T-cell (primary cell): Measurements from ENCODE around the gene PRKAA1. TPM values are rescaled to one million over a fixed set of nuclear protein-coding genes. Genes with fewer than 3 reads are reported as not detected.
"Not testable (repeated sequence)": the region's sequence is repeated elsewhere in the genome, so short reads cannot be mapped to it uniquely, and the experiment has no call there.

Experiments used
- ATAC-seq, 4 experiments: fragments of 200-7000 bp in 3 of 4; fragments of 150-1000 bp in 1 of 4; cut with Tn5 transposase; replicated peaks in 1 of 4; 1 replicate in 3 of 4; 2 replicates in 1 of 4; pipeline ENCODE4 v1.10.0; 2021; ENCODE audit warnings: moderate library complexity in 3 of 4, mild to moderate bottlenecking in 2 of 4, moderate number of reproducible peaks in 1 of 4
- CTCF ChIA-PET, 2 donors: fragments of 300-600 bp; sonication (Branson Sonifier 250); formaldehyde crosslinking; loops; one replicate each; lab custom pipeline; 2022; ENCODE audit warnings: antibody characterized with exemption in 2 of 2; lab: Charles Lee
- POLR2A ChIA-PET, 2 donors: fragments of 300-600 bp; sonication (Branson Sonifier 250); formaldehyde crosslinking; loops; one replicate each; lab custom pipeline; 2022; ENCODE audit warnings: antibody characterized with exemption in 2 of 2; lab: Charles Lee
- DNase-seq, 35 experiments: peaks; one replicate each; pipeline versions ENCODE4 v3.0.0 to v3.0.0-alpha.2; 2013 to 2023
- H3K27ac ChIP-seq: one replicate; pipeline ENCODE4 v1.5.1; 2013; ENCODE audit warnings: low read length
- H3K27me3 ChIP-seq, 2 experiments: replicated peaks in 1 of 2; 1 replicate in 1 of 2; 2 replicates in 1 of 2; pipeline versions ENCODE4 v1.6.1 to v1.7.0; 2013; ENCODE audit warnings: low read length in 1 of 2, mixed read lengths in 1 of 2; ENCODE audit not compliant: control insufficient read depth in 2 of 2, insufficient read depth in 2 of 2; ENCODE audit errors: extremely low read depth in 1 of 2
- H3K36me3 ChIP-seq, 2 donors: 1 replicate in 1 of 2; 2 replicates in 1 of 2; pipeline versions ENCODE4 v1.6.1 to v1.7.0; 2013; ENCODE audit warnings: low read length in 1 of 2; ENCODE audit not compliant: control insufficient read depth in 2 of 2, insufficient read depth in 1 of 2; ENCODE audit errors: extremely low read depth in 1 of 2
- H3K4me1 ChIP-seq, 2 experiments: 1 replicate in 1 of 2; 2 replicates in 1 of 2; pipeline versions ENCODE4 v1.6.1 to v1.7.0; 2013; ENCODE audit warnings: low read length in 2 of 2, mixed read lengths in 1 of 2; ENCODE audit not compliant: insufficient read depth in 2 of 2, control insufficient read depth in 1 of 2; ENCODE audit errors: extremely low read depth in 1 of 2
- H3K4me3 ChIP-seq, 2 donors: 1 replicate in 1 of 2; 2 replicates in 1 of 2; pipeline versions ENCODE4 v1.5.1 to v1.7.0; 2013; ENCODE audit warnings: mild to moderate bottlenecking in 2 of 2, low read length in 1 of 2, moderate library complexity in 1 of 2; ENCODE audit not compliant: control insufficient read depth in 1 of 2; ENCODE audit errors: extremely low read depth in 1 of 2
- H3K9me3 ChIP-seq: 2 replicates; pipeline ENCODE4 v1.7.0; 2013
- H3K27ac Mint-ChIP-seq, 2 donors: one replicate each; pipeline ENCODE4 v1.8.0; 2020 to 2021; ENCODE audit warnings: mild to moderate bottlenecking in 2 of 2, mixed read lengths in 2 of 2
- H3K27me3 Mint-ChIP-seq, 2 donors: one replicate each; pipeline ENCODE4 v1.8.0; 2021 to 2022; ENCODE audit warnings: mixed read lengths in 2 of 2
- H3K36me3 Mint-ChIP-seq: one replicate; pipeline ENCODE4 v1.8.0; 2021; ENCODE audit warnings: mixed read lengths
- H3K4me1 Mint-ChIP-seq, 3 donors: one replicate each; pipeline ENCODE4 v1.8.0; 2020 to 2022; ENCODE audit warnings: mixed read lengths in 3 of 3, mild to moderate bottlenecking in 1 of 3
- H3K4me3 Mint-ChIP-seq, 3 donors: one replicate each; pipeline ENCODE4 v1.8.0; 2020 to 2022; ENCODE audit warnings: mild to moderate bottlenecking in 3 of 3, mixed read lengths in 3 of 3, moderate library complexity in 3 of 3
- H3K9me3 Mint-ChIP-seq, 3 donors: one replicate each; pipeline ENCODE4 v1.8.0; 2020 to 2022; ENCODE audit warnings: mixed read lengths in 3 of 3
- WGBS: methylation state at CpG from one replicate; pipeline ENCODE4 v1.1.5; 2013; ENCODE audit warnings: missing lambda C conversion rate; ENCODE audit not compliant: insufficient coverage; 5-methylcytosine and 5-hydroxymethylcytosine counted together
- total RNA-seq, 35 experiments: library from RNA in 6 of 35; stranded (reverse) in 6 of 35; fragments of 120-200 nt in 1 of 35; gene quantifications; one replicate each; pipeline versions ENCODE4 v1.2.1 to v1.2.4 and lab custom pipeline; 2013 to 2026

PRKAA1 gene
- total RNA-seq, 5 donors from 2014 or later (not counting 1 experiment from before 2014, with no cell fraction given) = 92.3 to 112 (median 96.7) TPM

GRCh38 chr5:40716590-40716989 lies 81.6 kb downstream of the PRKAA1 start:
- Mint-ChIP-seq H3K4me3 (no peak overlapping the region), H3K9me3 (peaks cover 0 to 3% (median 0%) of the 10 kb centered on the region in 3 donors), H3K4me1 (peaks cover 5 to 12% (median 6%) of the 10 kb centered on the region in 3 donors), H3K36me3 (peaks cover 59% of the 10 kb centered on the region), H3K27me3 (no peaks in the 10 kb centered on the region), H3K27ac (no peak overlapping the region)
- ChIA-PET POLR2A (no interaction called here), CTCF (interaction anchor here in 1 of 2 donors (1.1 kb wide), 1 partner anchor 19 kb away, joined by 4 read pairs; no protein-coding TSS in a partner anchor)
- no CpG with 5 or more reads among the region's 2 CpGs for WGBS
- no peak overlapping the region for H3K4me3 ChIP-seq
- no peak overlapping the region for H3K27ac ChIP-seq
- H3K27me3 ChIP-seq = no peaks in the 10 kb centered on the region
- H3K4me1 ChIP-seq = no peaks in the 10 kb centered on the region
- no peaks in the 10 kb centered on the region for H3K9me3 ChIP-seq
- ATAC-seq = no peak
- H3K36me3 ChIP-seq = peaks cover 4 to 19% of the 10 kb centered on the region in 2 donors
- no peak for DNase-seq

DNA sequence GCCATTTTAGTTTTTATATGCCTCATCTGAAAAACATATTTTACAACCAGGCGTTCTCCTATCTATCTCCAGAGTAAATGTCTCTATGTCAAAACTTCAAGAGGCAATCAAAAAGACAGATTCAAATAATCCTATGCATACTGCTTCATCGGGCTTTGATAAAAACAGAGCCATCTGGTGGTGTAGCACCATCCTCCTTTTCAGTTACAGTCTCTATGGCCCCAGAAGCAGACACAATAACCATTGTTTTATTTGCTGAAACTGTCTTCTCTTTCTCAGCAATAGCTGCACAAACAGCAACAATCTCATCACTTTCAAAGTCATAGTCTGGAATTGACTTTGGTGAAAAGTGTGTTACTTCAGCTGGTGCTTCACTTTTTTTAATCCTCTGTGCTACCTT lies 82.2 kb downstream of the PRKAA1 start:
- H3K4me1 Mint-ChIP-seq = peaks cover 5 to 10% (median 6%) of the 10 kb centered on the region in 3 donors
- H3K27ac ChIP-seq = no peak overlapping the region
- WGBS = 67% methylated on average over 2 of the region's 2 CpGs
- no peaks in the 10 kb centered on the region for H3K9me3 Mint-ChIP-seq
- ChIA-PET CTCF (interaction anchor here (1.1 to 2.6 kb wide), 2 partner anchors 20 to 767 kb away, joined by 4 to 8 read pairs; no protein-coding TSS in a partner anchor), POLR2A (no interaction called here)
- no peak overlapping the region for H3K4me3 Mint-ChIP-seq
- H3K27me3 Mint-ChIP-seq = no peaks in the 10 kb centered on the region
- H3K9me3 ChIP-seq = no peaks in the 10 kb centered on the region
- H3K36me3 ChIP-seq = peaks cover 4 to 15% of the 10 kb centered on the region in 2 donors
- no peak overlapping the region for H3K4me3 ChIP-seq
- ATAC-seq (no peak), DNase-seq (peak in 1 of 35 experiments; percentile 32)
- no peak overlapping the region for H3K27ac Mint-ChIP-seq
- peaks cover 59% of the 10 kb centered on the region for H3K36me3 Mint-ChIP-seq
- H3K4me1 ChIP-seq = no peaks in the 10 kb centered on the region
- H3K27me3 ChIP-seq = no peaks in the 10 kb centered on the region

DNA sequence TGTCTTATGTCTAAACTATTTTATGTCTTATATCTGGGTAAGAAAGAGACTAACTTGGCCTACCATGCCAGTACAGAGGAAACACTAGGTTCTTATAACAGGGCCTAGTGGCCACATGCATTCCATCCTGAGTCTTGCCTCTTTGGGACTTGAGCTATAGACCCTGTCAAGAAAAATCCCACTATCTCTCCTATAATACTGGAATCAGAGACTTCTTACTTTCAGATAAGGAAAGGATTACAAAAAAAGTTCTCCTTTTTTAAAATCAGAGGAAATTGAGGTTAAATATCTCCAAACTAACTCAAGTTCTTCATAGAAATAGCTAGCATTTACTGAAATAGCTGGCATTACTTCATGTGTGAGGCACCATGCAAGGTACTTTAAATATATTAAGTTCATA lies 84.2 kb downstream of the PRKAA1 start:
- no peak overlapping the region for H3K27ac ChIP-seq
- Mint-ChIP-seq H3K4me3 (no peak overlapping the region), H3K4me1 (peaks cover 5 to 10% (median 6%) of the 10 kb centered on the region in 3 donors), H3K27me3 (no peaks in the 10 kb centered on the region), H3K27ac (no peak overlapping the region), H3K9me3 (no peaks in the 10 kb centered on the region), H3K36me3 (peaks cover 57% of the 10 kb centered on the region)
- POLR2A ChIA-PET = interaction anchor here in 1 of 2 donors (0.6 kb wide), 1 partner anchor 12 kb away, joined by 6 read pairs; no protein-coding TSS in a partner anchor
- CTCF ChIA-PET = interaction anchor here in 1 of 2 donors (1.2 to 2.6 kb wide), 3 partner anchors 11 to 765 kb away, joined by 3 to 8 read pairs (median 3); no protein-coding TSS in a partner anchor
- H3K27me3 ChIP-seq = no peaks in the 10 kb centered on the region
- DNase-seq = no peak
- no peak overlapping the region for H3K4me3 ChIP-seq
- ATAC-seq = no peak
- H3K4me1 ChIP-seq = no peaks in the 10 kb centered on the region
- peaks cover 0 to 9% of the 10 kb centered on the region in 2 donors for H3K36me3 ChIP-seq
- H3K9me3 ChIP-seq = no peaks in the 10 kb centered on the region

DNA sequence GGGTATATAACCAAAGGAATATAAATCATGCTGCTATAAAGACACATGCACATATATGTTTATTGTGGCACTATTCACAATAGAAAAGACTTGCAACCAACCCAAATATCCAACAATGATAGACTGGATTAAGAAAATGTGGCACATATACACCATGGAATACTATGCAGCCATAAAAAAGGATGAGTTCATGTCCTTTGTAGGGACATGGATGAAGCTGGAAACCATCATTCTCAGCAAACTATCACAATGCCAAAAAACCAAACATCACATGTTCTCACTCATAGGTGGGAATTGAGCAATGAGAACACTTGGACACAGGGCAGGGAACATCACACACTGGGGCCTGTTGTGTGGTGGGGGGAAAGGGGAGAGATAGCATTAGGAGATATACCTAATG lies 87.6 kb downstream of the PRKAA1 start:
- H3K4me1 ChIP-seq, H3K36me3 ChIP-seq, H3K4me3 ChIP-seq, ATAC-seq, H3K27ac Mint-ChIP-seq, H3K9me3 ChIP-seq, H3K27ac ChIP-seq, POLR2A ChIA-PET, H3K27me3 Mint-ChIP-seq, H3K4me3 Mint-ChIP-seq, H3K27me3 ChIP-seq, CTCF ChIA-PET, H3K4me1 Mint-ChIP-seq, DNase-seq: not testable (repeated sequence)
- Mint-ChIP-seq H3K36me3 (peaks cover 63% of the 10 kb centered on the region), H3K9me3 (peaks cover 5 to 20% (median 11%) of the 10 kb centered on the region in 3 donors)

Other genes with a start within 250 kb of the PRKAA1 start
- 100 to 1,000 TPM in 2 of 5 donors, 10 to 100 TPM in 3; 51.3 to 421 (median 57.3) TPM for gene PTGER4, start 118.5 kb downstream of the PRKAA1 start, total RNA-seq
- gene TTC33, start 42.4 kb downstream of the PRKAA1 start, total RNA-seq = 10 to 100 TPM in 3 of 5 donors, 1 to 10 TPM in 2; 8.3 to 15.4 (median 13.6) TPM
- gene RPL37, start 36.8 kb upstream of the PRKAA1 start, total RNA-seq = 1,000 to 10,000 TPM; 2,003 to 2,190 (median 2,100) TPM
- gene CARD6, start 43.0 kb upstream of the PRKAA1 start, total RNA-seq = 1 to 10 TPM; 1.3 to 4.3 (median 2.2) TPM
- gene C7, start 111.1 kb upstream of the PRKAA1 start, total RNA-seq = 1 to 10 TPM in 3 of 5 donors, not detected in 2; 1.4 to 3.4 (median 2.9) TPM